GM12864 (cell line): ENCODE data around the gene SLC2A8.

Experiments
- DNase-seq: peaks from one replicate; pipeline ENCODE4 v3.0.0-alpha.2; 2011; ENCODE audit warnings: low read depth
- H3K4me3 ChIP-seq: 2 replicates; pipeline ENCODE4 v1.5.1; 2011; ENCODE audit warnings: mild to moderate bottlenecking, low read depth, low read length, control low read depth
- TF ChIP-seq, protein P1 (sequence below): IDR thresholded peaks from 2 replicates; pipeline ENCODE4 v1.5.1; 2011; ENCODE audit warnings: low read depth, mild to moderate bottlenecking, moderate library complexity, low read length, control low read depth, inconsistent platforms; ENCODE audit errors: missing control alignments

SLC2A8 gene

DNA sequence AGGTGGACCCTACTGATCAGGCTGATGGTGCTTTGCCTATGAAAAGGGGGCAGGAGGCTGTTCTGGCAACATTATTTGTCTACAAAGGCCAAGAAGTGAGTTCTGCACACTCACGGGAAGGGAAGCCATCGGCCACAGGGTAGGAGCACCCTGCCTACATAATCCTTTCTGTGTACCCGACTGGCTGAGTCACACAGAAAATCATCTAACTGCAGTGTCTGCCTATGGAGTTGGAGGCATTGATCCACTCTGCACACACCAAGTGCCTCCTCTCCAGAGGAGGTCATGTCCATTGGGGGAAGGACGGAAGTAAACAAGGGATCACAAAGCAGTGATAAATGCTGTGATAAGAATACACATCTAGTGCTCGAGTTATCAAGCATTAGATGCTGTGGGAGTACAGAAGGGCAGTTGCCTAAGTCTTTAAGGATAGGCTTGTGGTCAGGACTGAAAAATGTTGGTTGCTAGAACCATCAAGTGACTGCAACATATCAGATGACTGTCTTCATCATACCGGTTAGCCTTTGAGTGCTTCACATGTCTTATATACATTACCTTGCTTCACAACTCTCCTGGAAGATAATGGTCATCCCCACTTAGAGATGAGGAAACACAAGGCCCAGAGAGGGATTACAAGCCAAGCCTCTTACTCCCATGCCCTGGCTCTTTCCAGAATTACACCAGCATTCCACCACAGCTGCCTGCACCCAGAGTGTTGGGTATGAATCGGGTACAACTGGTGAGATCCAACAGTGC, 1.3 kb upstream of the SLC2A8 start:
- H3K4me3 ChIP-seq: peak overlapping the region; percentile 66; the same call in 1 of the 2 replicates
- no peak for DNase-seq
- TF ChIP-seq, protein P1, sequence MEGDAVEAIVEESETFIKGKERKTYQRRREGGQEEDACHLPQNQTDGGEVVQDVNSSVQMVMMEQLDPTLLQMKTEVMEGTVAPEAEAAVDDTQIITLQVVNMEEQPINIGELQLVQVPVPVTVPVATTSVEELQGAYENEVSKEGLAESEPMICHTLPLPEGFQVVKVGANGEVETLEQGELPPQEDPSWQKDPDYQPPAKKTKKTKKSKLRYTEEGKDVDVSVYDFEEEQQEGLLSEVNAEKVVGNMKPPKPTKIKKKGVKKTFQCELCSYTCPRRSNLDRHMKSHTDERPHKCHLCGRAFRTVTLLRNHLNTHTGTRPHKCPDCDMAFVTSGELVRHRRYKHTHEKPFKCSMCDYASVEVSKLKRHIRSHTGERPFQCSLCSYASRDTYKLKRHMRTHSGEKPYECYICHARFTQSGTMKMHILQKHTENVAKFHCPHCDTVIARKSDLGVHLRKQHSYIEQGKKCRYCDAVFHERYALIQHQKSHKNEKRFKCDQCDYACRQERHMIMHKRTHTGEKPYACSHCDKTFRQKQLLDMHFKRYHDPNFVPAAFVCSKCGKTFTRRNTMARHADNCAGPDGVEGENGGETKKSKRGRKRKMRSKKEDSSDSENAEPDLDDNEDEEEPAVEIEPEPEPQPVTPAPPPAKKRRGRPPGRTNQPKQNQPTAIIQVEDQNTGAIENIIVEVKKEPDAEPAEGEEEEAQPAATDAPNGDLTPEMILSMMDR: no peak

DNA sequence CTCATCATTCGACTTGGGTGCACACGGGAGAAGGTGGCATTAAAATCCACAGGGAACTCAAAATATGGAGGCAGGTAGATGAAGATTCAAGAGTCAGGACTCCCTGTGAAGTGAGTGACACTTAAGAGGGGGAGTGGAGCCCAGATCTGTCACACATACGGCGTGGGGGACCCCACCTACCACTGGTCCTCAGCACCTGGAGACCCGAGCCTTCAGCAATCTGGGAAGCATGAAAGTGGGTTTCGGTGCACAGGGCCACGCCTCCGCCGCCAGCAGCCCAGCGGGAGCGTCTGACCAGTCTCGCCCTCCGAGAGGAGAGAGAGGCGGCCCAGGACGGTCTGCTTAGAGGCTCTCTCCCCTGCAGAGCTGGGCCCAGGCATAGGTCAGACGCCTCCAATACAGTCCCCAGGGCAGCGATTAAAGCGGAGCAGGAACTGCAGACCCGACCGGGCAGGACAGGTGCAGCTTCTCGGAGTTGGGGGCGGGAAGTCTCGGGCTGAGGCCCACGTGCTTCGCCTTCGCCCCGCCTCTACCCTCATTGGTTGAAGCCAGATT, 639 bp upstream of the SLC2A8 start:
- TF ChIP-seq, protein P1: no peak
- no peak for DNase-seq
- H3K4me3 ChIP-seq: peak overlapping the region; percentile 66

DNA sequence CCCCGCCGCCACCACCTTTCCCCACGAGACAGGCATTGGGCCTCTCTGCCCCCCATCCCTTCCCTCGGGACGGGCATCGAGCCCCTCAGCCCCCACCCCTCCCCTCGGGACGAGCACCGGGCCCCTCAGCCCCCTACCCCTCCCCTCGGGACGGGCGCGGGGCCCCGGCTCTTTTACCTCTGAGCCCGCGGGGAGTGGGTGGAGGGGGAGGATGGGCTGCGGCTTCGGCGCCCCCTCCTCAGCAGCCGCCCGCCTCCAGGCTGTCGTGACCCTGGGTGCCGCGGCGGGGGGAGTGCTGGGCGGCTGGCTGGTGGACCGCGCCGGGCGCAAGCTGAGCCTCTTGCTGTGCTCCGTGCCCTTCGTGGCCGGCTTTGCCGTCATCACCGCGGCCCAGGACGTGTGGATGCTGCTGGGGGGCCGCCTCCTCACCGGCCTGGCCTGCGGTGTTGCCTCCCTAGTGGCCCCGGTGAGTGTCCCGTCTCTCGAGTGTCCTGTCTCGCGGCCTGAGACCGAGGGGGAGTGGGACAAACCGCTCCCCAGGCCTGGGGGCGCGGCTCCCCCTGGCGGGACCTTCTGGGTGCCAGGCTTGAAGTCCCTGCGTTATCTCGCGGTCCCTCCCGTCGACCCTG, 791 bp downstream of the SLC2A8 start:
- H3K4me3 ChIP-seq: peak overlapping the region; percentile 67
- TF ChIP-seq, protein P1: peak; percentile 62
- DNase-seq: no peak

DNA sequence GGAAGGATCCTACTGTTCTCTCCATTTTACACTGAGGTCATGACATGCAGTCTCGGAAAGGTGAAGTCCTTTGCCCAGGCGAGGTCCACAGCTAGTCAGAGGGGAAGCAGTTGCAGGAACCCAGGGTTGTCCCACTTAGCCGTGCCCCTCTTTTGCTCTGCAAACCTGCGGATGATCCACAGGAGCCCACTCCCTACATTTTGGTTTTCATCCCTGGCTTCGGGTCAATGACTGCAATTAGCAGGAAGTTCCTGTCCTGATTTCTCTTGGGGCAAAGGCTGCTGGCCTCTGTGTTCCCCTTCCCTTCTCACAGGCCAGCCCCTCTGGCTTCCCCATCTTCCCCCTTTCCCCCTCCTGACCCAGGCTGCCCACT, 1.3 kb downstream of the SLC2A8 start:
- no peak for DNase-seq
- H3K4me3 ChIP-seq: peak overlapping the region; percentile 67
- TF ChIP-seq, protein P1: no peak

DNA sequence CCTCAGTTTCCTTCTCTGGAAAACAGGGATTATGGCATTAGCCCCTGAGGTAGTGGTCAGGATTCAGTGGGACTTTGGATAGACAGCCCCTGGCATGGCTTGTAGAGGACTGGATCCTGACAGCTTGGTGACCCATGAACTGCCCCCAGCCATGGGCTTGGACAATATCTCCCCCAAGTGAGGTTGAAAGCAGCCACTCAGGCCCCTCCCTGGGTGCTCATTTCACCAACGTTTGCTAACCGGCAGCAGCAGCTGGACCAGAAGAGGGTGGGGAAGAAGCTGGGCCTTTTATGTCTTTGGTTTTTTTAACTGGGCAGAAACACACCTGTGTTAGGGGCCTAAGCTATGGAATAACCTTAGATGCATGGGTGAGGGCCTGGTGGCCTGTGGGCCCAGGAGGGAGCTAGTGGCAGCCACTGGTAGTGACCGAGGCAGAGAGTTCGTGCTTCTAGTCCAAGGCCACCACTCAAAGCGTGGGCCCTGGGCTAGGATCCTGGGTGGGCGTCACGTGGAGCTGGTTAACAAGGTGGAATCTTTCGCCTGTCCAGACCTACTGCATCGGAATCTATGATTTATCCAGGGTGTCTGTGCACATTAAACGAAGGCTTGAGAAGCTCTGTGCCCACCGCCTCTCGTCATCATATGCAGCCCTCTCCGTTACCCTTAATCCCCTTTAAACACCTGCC, 1.9 kb downstream of the SLC2A8 start:
- TF ChIP-seq, protein P1: peak; percentile 21
- no peak for DNase-seq
- no peak overlapping the region for H3K4me3 ChIP-seq

DNA sequence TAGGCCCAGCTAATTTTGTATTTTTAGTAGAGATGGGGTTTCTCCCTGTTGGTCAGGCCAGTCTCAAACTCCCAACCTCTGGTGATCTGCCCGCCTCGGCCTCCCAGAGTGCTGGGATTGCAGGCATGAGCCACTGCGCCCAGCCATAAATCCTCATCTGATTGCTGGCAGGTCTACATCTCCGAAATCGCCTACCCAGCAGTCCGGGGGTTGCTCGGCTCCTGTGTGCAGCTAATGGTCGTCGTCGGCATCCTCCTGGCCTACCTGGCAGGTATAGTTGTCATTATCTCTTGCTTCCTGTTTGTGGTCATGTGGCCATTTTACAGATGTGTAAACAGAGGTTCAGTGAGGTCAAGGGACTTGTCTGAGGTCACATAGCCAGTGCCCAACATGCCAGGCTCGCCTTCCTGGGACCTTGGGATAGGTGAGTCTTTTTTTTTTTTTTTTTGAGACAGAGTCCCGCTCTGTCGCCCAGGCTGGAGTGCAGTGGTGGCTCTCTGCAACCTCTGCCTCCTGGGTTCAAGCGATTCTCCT, 2.8 kb downstream of the SLC2A8 start:
- no peak overlapping the region for H3K4me3 ChIP-seq
- no peak for DNase-seq
- TF ChIP-seq, protein P1: no peak
